ENCODE measurements around the gene FOSL1. TPM values are rescaled to one million over a fixed set of nuclear protein-coding genes. Genes with fewer than 3 reads are reported as not detected.

The FOSL1 gene
- total and polyA plus RNA-seq, 2 of the 13 experiments (the other 11 are each of a cell fraction or from before 2014, with no cell fraction given), result 4.0 to 4.1 TPM

GRCh38 chr11:65891219-65892136 lies 8.7 kb downstream of the FOSL1 start (continued):
- TF ChIP-seq, protein P1, sequence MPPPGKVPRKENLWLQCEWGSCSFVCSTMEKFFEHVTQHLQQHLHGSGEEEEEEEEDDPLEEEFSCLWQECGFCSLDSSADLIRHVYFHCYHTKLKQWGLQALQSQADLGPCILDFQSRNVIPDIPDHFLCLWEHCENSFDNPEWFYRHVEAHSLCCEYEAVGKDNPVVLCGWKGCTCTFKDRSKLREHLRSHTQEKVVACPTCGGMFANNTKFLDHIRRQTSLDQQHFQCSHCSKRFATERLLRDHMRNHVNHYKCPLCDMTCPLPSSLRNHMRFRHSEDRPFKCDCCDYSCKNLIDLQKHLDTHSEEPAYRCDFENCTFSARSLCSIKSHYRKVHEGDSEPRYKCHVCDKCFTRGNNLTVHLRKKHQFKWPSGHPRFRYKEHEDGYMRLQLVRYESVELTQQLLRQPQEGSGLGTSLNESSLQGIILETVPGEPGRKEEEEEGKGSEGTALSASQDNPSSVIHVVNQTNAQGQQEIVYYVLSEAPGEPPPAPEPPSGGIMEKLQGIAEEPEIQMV (CRISPR knock-in tag; IDR thresholded peaks at IDR 0.05; ENCODE audit: low read depth), result 0 out of 2 replicates have a peak, but pooled peaks have one; percentile 41
- TF ChIP-seq MIXL1 (CRISPR knock-in tag; IDR thresholded peaks at IDR 0.05), result 0 out of 2 replicates have a peak, but pooled peaks have one; percentile 36
- TF ChIP-seq ZBTB43 (CRISPR knock-in tag; conservative IDR thresholded peaks at IDR 0.05), result no peak
- TF ChIP-seq, protein P2, sequence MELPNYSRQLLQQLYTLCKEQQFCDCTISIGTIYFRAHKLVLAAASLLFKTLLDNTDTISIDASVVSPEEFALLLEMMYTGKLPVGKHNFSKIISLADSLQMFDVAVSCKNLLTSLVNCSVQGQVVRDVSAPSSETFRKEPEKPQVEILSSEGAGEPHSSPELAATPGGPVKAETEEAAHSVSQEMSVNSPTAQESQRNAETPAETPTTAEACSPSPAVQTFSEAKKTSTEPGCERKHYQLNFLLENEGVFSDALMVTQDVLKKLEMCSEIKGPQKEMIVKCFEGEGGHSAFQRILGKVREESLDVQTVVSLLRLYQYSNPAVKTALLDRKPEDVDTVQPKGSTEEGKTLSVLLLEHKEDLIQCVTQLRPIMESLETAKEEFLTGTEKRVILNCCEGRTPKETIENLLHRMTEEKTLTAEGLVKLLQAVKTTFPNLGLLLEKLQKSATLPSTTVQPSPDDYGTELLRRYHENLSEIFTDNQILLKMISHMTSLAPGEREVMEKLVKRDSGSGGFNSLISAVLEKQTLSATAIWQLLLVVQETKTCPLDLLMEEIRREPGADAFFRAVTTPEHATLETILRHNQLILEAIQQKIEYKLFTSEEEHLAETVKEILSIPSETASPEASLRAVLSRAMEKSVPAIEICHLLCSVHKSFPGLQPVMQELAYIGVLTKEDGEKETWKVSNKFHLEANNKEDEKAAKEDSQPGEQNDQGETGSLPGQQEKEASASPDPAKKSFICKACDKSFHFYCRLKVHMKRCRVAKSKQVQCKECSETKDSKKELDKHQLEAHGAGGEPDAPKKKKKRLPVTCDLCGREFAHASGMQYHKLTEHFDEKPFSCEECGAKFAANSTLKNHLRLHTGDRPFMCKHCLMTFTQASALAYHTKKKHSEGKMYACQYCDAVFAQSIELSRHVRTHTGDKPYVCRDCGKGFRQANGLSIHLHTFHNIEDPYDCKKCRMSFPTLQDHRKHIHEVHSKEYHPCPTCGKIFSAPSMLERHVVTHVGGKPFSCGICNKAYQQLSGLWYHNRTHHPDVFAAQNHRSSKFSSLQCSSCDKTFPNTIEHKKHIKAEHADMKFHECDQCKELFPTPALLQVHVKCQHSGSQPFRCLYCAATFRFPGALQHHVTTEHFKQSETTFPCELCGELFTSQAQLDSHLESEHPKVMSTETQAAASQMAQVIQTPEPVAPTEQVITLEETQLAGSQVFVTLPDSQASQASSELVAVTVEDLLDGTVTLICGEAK (IDR thresholded peaks at IDR 0.05), result no peak
- TF ChIP-seq, protein P2 (CRISPR knock-in tag; IDR thresholded peaks at IDR 0.05), result no peak; the same call in 1 of the 2 replicates
- TF ChIP-seq HNF4G (IDR thresholded peaks at IDR 0.05; ENCODE audit: borderline replicate concordance, low read depth, low read length), result peak; percentile 51; the same call in 1 of the 2 replicates
- no peak for TF ChIP-seq HNF4G (CRISPR knock-in tag; IDR thresholded peaks at IDR 0.05; ENCODE audit: borderline replicate concordance, low read depth)
- TF ChIP-seq, protein P3, sequence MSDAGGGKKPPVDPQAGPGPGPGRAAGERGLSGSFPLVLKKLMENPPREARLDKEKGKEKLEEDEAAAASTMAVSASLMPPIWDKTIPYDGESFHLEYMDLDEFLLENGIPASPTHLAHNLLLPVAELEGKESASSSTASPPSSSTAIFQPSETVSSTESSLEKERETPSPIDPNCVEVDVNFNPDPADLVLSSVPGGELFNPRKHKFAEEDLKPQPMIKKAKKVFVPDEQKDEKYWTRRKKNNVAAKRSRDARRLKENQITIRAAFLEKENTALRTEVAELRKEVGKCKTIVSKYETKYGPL (CRISPR knock-in tag; IDR thresholded peaks at IDR 0.05), result no peak
- no peak for TF ChIP-seq ZFP41 (CRISPR knock-in tag; IDR thresholded peaks at IDR 0.05; ENCODE audit: borderline replicate concordance)
- 0 out of 2 replicates have a peak, but pooled peaks have one; percentile 24 for TF ChIP-seq ZMYM4 (CRISPR knock-in tag; IDR thresholded peaks at IDR 0.05)
- TF ChIP-seq AGO1 (IDR thresholded peaks at IDR 0.05; ENCODE audit: low read depth, low read length, poor library complexity, severe bottlenecking), result peak; percentile 98
- no peak for TF ChIP-seq TCF7L2 (IDR thresholded peaks at IDR 0.05; ENCODE audit: low read depth, low read length)
- peak in 1 of 2 experiments; percentile 52; a peak in 1 of 4 replicates for TF ChIP-seq KLF16 (CRISPR knock-in tag; IDR thresholded peaks at IDR 0.05)
- no peak for TF ChIP-seq ARHGAP35 (CRISPR knock-in tag; IDR thresholded peaks at IDR 0.05; ENCODE audit: borderline replicate concordance)
- TF ChIP-seq ZBTB3 (CRISPR knock-in tag; IDR thresholded peaks at IDR 0.05; ENCODE audit: borderline replicate concordance, low read depth), result no peak
- no peak; a peak in 1 of 4 replicates for TF ChIP-seq POLR2A (IDR thresholded peaks at IDR 0.05; ENCODE audit: insufficient read depth in 1 of 2, low read depth in 2 of 2, low read length in 2 of 2)
